HS-5 (cell line): ENCODE results near the gene GAS2L3.

Experiments used
- DNase-seq: peaks from one replicate; pipeline ENCODE4 v3.0.0-alpha.2; 2012; ENCODE audit warnings: low read depth

Gene GAS2L3

DNA sequence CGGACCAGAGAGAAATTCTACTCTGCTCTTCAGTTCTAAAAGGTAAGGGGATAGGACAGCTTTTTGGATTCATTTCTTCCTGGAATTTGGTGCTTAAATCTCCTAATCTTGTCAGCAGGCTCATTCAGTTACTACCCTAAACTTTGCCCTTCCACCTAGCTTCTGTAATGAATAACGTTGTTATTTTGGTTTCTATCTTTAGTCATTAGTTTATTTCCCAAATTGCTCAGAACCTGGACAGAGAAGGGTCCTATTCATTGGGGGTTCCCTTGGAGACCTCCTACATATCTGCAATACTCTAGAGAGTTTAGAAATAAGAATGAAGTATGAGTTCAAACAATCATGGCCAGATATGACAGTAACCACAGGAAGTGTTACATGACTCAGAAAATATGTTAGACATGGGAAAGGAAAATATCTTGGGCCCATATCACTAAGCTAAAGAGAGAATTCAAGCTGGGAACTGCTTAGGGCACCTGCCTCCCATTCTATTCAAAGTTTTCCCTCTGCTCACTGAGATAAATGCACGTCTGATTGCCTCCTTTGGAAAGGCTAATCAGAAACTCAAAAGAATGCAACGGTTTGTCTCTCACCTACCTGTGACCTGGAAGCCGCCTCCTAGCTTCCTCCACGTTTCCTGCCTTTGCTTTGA lies 87.9 kb downstream of the GAS2L3 start:
- peak; percentile 34 for DNase-seq

- no peak for DNase-seq
These were observed 93.1 kb downstream of the GAS2L3 start for GRCh38 chr12:100666588-100666987.

GRCh38 chr12:100668945-100669536 lies 95.6 kb downstream of the GAS2L3 start:
- peak; percentile 34 for DNase-seq

GRCh38 chr12:100669922-100670321 lies 96.4 kb downstream of the GAS2L3 start:
- DNase-seq: no peak

DNA sequence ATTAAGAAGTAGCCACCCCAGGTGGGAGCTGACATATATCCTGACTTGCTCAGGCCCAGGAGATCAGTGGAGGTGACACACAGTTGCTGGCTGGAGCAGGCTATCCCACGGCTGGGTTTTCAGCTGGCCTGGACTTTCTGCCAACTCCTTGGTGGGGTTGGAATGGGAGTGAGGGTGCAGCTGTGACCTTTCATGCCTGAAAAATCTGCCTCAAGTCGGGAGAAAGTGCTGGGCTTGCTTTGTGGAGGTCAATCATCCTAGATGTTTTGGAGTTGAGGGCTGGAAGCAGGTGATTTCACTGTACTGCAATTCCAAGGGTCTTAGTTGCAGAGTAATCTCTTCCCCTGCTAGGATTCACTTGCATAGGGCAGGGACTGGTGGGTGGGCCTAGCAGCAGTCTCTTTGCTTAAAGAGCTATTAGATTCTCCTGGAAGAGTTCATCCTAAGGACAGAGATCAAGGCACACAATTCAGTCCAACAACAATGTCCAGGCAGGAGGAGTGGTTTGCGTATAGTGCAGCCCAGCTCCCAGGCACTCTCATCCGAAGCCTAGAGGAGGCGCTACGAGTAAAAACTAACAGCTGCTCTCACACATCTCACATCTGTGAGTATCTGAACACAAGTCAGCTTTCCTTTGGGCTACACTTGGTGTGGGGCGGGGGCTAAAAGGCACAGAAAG lies 98.1 kb downstream of the GAS2L3 start:
- no peak for DNase-seq

DNA sequence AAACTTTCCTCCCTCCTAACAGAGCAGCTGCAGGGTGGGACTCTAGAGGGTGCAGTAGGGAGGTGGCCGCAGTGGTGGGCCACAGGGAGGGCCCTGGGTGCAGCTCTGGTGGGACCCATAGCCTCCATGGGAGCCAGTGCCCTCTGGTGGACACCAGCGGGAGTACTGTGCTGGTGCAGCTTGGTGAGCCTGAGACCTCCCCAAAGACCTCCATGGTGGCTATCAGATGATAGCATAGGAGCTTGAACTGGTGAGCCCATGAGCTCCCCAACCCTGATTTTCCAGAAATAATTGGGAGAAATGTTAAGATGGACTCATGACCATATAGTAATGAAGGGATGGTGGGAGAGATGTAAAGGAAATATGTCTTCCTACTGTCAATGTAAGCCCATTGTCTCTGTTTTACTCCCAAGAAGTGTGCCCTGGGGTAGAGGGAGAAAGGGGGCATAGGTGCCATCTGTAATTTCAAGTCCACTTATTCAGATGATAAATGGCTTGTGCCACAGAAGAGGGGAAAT lies 98.7 kb downstream of the GAS2L3 start:
- no peak for DNase-seq

DNA sequence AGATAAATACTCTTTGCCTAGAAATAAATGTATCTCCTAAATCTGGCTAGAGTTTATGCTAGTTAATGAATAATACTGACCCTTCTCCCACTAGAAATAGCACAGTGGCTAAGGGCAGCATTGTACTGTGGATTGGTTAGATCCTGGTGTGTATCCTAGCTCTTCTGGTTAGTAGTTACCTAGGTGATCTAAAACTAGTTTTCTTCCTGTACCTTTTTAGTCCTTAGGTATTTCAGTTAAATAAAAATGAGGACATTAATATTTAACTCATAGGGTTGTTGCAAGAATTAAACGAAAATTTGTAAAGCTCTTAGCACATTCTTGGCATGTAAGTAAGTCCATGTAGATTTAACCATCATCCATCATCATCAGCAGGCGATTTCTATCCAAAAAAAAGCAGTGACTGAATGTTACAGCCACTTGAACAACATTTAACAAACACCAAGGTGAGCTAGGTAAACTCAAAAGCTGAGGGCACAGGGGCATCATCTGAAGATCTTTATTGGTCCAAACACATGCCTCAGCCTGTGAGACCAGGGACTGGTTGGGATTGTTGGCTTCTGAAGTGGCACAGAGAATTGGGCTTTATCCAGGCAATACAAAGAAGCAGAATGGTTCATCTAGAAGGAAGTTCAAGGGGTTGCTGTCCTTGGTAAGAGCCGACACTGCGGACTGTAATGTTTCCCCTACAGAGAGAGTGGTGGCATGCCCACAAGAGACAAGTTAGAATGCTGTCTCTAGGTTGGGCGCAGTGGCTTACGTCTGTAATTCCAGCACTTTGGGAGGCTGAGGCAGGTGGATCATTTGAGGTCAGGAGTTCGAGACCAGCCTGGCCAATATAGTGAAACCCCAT lies 100.8 kb downstream of the GAS2L3 start:
- no peak for DNase-seq
